Daoy (cell line): Measurements from ENCODE around the gene PCED1A. TPM values are rescaled to one million over a fixed set of nuclear protein-coding genes. Genes with fewer than 3 reads are reported as not detected.
"Not testable (repeated sequence)": the region's sequence is repeated elsewhere in the genome, so short reads cannot be mapped to it uniquely, and the experiment has no call there.

Experiments
- DNase-seq: peaks from one replicate; pipeline ENCODE4 v3.0.0-alpha.2; 2015; ENCODE audit warnings: low read depth
- total RNA-seq: library from RNA; depleted of rRNA; stranded (reverse); fragments of >200 nt; shearing (Covaris generic); gene quantifications from 2 replicates; pipeline ENCODE4 v1.2.3, GENCODE V29; 2014

PCED1A gene
- total RNA-seq, 1 experiment from 2014 or later, result 15.9 TPM

DNA sequence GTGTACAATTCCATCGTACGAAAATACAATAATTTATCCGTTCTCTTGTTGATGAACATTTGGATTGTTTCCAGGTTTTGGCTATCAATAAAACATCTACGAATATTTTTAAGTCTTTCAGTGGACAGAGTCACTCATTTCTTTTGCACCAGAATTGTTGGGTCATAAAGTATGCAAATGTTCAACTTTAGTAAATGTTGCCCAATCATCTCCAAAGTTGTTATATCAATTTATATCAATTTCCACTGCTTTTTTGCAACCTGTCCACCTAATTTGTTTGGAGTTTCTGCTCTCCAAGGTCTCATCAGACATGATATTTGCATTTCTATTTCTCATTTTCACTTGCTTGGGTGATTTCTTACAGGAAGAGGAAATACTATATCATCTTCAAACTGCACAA is 13.8 kb downstream of the PCED1A start:
- no peak for DNase-seq

DNA sequence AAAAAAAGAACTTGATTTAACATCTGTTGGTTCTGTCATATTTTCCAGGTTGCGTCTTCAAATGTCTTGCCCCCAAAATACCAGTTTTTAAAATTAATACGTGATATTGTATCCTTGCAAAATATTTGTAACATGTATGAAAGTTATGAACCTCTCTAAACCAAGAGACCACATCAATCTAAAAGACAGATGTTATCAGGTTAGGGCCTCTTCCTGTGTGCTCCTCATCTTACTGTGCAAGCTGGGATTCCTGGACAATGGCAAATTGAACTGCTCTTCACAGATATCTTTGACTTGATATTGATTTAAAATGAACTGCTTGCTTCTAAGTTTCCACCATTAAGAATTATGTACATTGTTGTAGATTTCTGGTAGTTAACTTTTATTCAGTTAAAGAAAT is 14.7 kb downstream of the PCED1A start:
- DNase-seq, result no peak

DNA sequence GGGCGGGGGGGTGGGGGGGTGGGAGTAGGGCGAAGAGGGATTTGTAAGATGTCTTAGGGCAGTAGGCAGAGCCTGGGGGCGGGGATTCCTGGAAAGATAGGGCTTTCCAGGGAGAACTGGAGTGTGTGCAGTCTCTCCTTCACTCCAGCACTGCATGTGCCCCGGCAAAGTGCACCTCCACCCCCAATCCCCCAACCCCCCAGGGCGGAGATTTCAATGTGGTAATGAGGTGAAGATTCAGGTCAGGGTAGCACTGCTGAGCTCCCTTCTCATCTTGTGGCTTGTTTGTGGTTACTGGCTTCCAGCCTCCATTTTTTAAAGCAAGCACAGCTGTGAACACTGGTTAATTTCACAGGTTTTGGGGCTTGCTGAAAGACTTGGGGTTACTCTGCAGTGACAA is 18.4 kb downstream of the PCED1A start:
- peak; percentile 68 for DNase-seq

DNA sequence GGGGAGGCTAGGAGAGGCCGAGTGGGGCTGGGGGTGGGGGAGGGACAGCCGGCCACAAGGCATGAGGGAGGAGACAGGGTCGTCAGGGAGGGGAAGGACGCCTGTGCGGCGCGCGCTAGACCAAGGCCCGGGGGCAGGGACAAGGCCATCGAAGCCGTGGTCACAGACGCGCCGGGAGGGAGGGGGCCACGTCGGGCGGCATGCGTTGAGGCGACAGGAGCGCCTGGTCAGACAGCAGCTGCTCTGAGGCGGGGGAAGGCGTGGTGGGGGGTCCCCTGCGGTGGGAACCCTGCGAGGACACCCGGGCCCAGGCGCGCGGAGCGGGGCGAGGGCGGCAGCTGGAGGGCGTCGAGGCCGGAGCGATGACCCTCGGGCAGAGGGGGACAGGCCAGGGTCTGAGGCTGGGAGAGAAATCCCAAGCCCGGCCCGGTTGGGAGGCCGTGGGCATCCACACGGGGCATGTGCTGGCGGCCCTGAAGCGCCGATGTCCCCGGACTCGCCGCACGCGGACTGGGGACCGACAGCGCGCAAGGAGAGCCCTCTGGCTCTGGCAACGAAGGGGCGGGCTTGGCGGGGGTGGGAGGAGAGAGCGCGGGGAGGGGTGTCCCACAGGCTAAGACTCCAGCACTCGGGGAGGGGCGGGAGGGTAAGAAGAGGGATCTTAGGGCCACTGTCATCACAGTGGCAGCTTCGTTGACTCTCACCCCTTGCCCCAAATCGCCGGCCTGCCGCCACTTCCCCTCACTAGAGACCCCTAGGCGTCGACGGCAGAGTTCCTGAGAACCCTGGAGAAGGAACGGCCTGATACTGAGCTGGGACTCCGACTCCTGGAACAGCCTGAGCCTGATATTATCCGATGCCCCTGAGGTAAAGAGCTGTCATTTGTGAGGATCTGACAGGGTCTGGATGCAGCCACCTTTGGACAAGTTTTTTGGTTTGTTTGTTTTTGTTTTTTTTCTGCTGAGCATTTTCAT is 19.3 kb downstream of the PCED1A start:
- DNase-seq, result no peak

DNA sequence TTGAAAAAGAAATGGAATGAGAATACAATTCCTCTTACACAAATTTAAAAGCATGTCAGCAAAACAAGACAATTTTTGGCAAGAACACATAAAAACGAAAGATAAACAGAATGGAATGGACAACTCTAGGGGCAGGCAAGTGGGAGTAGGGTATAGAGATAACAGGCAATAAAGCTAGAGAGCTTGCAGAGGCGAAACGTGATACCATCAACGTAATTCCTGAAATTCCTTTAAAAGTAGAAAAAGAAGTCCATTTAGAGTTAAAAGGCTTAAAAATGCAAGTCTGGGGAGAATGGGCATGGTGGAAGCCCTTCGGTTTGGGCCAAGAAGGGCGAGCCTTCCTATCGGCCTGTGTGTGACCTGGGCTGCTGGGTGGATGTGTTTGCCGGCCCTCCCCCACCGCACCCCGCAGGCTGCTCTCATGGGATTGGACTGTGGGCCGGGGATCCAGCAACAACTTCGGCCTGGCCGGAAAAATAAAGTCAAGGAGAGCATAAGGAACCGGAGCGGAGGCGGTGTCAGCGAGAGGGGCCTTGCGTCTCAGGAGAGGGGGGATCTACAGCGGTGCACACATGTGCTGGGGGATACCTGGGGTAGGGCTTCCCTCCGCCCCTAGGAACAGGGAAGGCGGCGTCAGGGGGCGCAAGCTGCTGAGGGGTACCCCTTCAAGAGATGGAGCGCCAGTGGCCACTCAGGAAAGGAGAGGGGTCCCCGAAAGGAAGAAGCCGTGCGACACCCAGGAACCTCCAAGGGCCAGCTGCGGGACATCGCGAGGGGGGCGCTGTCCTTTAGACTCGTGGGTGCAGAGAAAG is 20.2 kb downstream of the PCED1A start:
- DNase-seq, result no peak

DNA sequence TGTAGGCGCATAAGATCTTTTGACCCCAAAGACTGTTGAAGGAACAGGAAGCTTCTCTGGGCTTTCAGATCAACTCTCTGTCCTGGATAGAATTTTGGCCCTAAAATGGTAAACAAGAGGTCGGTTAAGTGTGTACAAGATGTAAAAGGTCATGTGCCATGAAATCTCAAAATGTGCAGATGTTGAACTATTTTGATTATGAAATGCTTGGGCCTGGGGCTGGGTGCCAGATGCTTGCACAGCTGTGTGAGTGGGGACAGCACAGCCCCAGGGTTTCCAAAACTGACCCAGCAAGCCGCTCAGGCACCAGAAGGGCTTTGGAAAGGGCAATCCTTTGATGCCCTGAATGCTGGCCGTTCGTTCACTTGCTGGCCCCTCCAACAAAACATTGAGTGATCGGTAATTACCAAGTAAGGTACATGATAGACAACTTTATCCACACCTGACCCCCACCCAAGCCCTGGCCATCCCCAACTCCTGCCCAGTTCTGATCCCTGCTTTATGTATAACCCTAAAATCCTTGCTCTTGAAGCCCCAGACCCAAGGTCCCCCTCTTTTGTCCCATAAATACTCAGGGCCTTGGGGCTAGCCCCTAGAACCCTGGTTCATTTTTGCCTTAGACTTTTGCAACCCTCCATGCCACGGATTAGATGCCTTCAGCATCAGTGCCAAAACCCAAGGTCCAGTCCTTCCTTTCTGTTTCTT is 22.4 kb downstream of the PCED1A start:
- DNase-seq, result no peak

DNA sequence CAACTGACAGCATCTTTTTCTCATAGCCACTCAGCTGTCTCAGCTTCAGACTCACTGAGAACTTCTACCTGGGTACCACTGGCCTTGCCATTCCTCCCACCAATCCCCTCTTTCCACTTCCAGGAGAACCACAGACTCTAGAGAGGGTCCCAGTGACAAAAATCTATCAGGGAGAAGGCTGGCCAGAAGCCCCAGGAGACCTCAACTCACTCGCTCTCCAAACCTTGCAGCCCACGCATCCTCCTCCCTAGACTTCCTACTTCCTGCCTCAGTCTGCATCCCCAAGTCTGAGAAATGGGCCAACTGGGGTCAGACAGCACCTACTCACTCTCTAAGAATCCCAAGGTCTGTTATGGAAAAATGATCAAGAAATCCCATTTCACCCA is 23.1 kb downstream of the PCED1A start:
- DNase-seq, result no peak

DNA sequence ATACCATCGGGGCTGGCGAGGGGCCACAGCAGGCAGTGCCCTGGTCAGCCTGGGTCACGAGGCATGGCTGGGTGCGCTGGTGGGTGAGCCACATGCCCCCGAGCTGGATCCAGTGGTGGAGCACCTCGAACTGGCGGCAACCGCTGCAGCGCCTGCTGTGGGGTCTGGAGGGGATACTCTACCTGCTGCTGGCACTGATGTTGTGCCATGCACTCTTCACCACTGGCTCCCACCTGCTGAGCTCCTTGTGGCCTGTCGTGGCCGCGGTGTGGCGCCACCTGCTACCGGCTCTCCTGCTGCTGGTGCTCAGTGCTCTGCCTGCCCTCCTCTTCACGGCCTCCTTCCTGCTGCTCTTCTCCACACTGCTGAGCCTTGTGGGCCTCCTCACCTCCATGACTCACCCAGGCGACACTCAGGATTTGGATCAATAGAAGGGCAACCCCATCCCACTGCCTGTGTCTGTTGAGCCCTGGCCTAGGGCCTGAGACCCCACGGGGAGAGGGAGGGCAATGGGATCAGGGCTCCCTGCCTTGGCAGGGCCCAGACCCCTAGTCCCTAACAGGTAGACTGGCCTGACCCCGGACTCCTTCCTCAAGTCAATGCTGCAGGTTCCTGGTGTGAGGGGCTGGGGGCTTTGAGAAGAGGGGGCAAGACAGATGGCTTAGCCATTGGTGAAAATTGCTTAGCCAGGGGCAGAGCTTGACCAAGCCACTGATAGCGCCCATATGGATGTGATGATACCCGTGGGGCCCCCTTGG is 23.7 kb downstream of the PCED1A start:
- DNase-seq, result peak; percentile 45

DNA sequence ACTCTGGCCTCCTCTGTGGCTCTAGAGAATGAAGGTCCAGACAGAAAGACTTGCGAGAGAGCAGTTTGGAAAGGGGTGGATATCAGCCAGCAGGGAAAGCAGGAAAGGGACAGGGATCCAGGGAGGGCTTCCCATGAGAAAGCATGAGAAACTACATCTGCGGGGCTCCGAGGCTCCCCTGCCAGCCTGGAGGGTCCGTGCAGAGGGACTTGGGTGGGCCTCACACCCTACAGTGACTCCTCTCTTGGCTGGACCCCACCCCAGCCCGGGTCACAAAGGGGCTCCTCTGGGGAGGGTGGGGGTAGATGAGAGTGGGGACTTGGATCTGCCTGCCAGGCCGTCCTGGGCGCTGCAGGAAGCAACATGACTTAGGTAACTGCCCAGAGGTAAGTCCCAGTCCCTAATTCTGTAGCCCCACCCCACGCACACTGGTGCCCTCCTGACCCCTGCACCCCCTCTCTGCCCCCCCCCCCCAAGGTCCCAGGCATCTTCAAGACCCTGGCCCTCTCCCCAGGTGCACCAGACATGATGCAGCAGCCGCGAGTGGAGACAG is 24.3 kb downstream of the PCED1A start, which contains the start of gene TMEM239:
Gene TMEM239 (plus strand): TSS at position 335 of the 553 bp plus-strand sequence. CDS start 191 bp downstream, at position 526.
- DNase-seq, result no peak

DNA sequence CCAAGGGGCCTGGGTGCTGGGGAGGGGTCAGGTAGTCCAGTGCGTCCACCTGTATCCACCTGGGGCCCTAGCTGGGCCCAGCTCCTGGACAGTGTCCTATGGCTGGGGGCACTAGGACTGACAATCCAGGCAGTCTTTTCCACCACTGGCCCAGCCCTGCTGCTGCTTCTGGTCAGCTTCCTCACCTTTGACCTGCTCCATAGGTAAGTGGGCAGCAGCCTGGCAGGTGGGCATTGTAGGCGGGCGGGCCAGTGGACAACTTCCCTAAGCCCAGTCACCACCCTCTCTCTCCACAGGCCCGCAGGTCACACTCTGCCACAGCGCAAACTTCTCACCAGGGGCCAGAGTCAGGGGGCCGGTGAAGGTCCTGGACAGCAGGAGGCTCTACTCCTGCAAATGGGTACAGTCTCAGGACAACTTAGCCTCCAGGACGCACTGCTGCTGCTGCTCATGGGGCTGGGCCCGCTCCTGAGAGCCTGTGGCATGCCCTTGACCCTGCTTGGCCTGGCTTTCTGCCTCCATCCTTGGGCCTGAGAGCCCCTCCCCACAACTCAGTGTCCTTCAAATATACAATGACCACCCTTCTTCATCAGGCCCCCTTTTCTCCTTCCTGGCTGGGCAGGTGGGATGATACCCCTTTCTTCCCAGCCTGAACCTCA is 25.1 kb downstream of the PCED1A start:
- no peak for DNase-seq

DNA sequence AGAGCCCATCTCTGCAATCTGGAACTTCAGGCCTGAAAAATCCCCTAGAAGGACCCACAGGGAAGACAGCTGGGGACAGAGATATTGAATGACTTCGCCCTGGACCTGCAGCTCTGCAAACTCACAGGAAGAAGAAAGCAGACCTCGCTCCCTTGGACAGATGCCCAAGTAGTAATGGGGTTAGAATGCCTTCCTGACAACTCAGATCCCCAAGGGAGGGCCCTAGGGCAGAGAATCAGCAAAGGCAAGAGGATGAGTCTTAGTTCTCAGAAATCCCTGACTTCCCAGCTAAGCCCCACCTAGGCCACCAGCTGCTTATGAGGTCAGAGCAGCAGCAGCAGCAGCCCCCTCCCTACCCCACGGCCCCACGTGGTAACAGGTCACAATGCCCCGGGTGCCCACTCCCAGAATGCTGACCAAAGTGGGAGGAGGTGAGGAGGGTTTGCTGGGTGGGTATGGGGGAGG is 25.8 kb downstream of the PCED1A start, which contains the start of gene C20orf141:
Gene C20orf141 (plus strand): TSS at position 401 of the 465 bp plus-strand sequence. CDS start 198 bp downstream, outside the sequence.
- DNase-seq, result peak; percentile 98

DNA sequence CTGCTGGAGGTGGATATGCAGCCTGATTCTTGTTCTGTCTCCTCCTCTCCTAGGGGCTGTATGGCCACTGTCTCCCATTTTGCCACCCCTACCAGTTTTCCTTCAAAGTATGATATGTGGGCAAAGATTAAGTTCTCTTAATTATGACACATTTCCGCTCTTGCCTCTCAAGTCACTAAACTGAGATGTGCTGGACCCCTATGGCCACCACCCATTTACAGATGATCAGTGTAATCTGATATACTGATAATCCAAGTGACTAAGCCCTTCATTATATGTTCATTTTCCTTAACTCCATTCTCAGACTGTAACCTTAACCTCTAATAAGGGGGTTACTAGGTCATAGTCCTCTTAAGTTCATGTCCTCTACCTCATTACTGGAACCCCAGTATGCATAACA is 26.4 kb downstream of the PCED1A start:
- peak; percentile 54 for DNase-seq

DNA sequence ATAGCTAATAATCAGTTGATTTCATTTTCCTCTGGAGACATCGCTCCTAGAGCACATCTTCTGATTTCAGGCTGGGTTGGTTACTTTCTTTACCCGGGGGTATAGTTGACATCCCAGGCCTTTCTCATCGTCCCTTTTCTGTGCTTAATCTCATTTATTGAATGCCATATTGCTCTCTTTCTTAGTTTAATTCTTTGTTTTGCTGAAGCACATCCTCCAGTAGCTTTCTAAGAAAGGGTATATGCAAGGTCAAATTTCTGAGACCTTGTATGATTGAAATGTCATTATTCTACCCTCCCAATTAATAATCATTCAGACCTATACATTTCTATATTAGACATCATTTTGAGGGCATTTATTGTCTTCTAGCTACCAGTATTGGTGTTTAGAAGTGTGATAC is 28.3 kb downstream of the PCED1A start:
- DNase-seq, result no peak

DNA sequence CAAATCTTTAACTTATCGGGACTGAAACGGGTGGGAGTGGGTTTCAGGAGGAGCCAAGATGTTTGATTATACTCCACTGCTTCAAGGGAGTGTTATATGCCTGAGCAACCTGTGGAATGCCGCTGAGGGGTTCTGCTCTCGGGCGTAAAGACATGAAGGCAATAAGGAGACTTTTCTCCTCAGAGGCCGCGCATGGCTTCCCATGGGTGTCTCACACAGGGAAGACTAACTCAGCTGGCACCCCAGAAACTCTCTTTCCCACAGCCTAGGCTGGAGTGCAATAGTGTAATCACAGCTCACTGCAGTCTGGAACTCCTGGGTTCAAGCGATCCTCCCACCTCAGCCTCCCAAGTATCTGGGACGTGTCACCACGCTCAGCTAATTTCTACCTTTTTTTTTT is 30.8 kb downstream of the PCED1A start:
- DNase-seq, result no peak

DNA sequence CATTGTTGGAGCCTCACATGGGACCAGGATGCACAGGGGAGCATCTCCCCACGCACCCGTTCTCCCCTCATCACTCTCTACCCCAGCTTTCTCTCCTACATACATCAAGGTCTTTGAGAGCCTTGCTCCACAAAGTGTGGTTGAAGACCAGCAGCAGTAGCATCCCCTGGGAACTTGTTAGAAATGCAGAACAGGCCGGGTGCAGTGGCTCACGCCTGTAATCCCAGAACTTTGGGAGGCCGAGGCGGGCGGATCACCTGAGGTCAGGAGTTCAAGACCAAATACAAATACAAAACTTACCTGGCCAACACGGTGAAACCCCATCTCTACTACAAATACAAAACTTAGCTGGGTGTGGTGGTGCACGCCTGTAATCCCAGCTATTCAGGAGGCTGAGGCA is 32.5 kb downstream of the PCED1A start:
- DNase-seq, result not testable (repeated sequence)

DNA sequence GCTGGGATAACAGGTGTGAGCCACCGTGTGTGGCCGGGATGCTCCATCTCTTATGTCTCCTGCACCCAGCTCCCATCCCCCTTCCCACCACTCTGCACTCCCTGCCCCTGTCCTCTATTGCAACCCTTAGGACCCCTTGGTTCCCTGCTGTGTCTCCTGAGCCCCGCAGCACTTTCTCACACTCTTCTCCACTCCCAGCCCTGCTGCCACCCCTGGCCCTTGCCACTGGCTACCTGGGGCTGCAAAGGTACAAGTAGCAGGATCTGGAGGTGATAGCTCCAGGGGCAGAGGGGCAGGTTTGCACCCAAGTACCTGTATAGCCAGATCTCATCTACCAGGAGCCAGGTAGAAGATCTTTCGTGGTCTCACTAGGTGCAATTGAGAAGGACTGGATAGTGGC is 33.4 kb downstream of the PCED1A start:
- no peak for DNase-seq

DNA sequence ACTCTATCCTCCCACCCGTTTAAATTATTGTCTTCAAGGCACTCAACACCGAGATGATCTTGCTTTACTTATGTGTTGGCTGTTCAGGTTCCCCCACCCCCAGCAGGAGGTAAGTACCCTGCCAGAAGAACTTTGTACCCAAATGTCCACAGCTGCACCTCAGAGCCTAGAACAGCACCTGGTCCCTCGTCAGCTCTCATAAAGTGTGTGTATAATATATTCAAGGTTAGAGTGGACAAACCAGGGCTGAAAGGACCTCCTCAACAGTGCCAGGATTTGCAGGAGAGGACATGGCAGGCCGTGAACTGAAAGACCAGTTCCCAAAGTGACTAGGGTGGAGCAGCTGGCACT is 34.1 kb downstream of the PCED1A start:
- no peak for DNase-seq

DNA sequence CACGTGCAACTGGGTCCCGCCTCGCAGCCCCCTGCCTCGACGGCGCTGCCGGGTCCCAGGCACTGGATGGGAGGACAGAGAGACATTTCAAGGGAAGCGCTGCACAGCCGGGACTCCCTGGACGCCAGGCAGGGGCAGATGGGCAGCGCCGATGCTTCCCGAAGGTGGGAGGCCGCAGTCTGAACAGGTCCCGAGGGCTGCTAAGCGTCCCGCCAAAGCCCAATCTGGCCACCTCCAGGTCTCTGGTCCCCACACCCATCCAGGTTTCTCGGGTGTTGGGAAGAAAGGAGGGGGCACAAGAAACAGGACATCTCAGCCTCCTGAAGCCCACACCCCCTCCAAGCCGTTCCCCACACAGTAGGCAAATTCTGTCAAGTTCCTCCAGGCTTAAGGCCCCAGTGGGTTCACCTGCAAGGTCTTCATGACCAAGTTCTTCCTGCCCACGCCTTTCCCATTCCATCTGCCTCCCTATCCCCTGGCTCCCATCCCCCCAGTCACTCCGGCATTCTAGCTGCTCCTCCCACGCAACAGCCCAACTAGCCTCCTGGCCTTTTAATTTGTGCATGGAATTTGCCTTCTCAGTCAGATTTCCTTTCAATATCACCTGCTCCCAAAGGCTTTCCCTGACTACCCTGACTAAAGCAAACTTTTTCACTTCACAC is 34.6 kb downstream of the PCED1A start:
- peak; percentile 36 for DNase-seq

DNA sequence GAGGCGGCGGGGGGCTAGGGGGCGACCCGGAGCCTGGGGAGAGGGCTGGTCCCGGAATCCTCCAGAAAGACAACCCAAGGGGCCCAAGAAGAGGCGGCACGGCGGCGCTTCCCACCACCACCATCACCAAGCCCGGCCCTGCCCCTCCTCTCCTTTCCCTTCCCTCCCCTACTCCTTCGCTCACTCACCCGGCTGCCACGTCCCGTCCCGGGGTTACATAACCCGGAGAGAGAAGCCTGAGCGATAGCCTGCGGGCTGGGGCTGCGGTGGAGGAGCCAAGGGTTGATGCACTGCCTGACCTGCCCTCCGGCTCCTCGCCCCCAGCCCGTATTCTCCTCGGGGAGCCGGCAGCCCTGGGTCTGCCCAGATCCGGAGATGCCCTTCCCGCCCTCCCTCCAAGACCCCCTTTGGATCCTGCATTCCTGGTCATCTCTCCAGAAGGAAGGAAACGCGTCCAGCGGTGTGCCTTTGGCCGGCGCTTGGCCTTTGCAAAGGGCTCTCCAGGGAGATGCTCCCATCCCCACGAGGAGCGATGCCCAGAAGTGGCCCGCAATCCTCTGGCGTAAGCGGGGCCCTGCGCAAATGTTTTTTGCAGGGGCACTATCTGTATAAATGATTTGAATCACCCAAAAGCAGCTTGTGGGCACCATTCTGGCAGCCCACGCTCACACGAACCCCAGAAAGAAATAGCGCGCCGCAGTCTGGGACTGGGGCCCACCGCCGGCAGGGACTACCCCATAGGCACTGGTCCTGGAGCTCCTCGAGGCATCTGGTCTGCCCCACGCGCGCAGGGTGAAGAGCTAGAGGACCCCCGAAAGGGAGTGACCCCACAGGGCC is 35.4 kb downstream of the PCED1A start:
- no peak for DNase-seq
